GM18909 (cell line): ENCODE data around the gene LIPT1.
"Not testable (repeated sequence)": the region's sequence is repeated elsewhere in the genome, so short reads cannot be mapped to it uniquely, and the experiment has no call there.

ENCODE experiments used
- ATAC-seq: cut with Tn5 transposase; IDR thresholded peaks from one replicate; pipeline ENCODE4 v1.9.1; 2021; ENCODE audit warnings: mild to moderate bottlenecking; ENCODE audit not compliant: unreplicated experiment, poor library complexity

Gene LIPT1

DNA sequence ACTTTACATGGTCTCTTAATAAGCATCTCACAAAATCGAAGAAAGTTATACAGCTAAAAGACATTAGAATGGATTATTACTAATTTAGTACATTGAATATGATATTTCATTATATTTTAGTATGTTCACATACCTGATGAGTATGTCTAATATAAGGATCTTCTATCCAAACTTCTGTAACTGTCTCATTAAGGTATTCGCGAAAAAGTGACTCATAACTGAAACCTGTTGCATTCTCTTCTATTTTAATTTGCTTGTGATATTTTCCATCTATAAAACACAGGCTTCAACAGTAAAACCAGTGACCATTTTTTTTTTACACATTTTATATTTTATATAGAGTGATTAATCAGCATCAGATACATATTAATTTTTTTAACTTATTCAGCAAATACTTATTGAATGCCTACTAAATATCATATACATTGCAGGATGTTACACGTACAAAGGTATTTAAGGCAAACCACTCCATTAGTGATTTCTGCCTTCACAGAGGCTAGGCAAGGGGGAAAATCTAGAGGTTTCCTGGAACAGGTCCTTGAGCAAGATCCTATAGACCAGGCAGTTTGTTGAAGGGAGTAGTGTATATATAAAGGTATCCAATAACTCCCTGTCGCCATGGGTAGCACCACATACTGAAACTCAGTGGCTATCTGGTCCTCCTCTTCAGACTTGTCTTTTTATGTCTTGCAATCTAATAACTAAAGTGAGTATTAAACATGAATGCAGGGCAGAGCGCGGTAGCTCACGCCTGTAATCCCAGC is 16.8 kb downstream of the LIPT1 start:
- ATAC-seq = no peak

DNA sequence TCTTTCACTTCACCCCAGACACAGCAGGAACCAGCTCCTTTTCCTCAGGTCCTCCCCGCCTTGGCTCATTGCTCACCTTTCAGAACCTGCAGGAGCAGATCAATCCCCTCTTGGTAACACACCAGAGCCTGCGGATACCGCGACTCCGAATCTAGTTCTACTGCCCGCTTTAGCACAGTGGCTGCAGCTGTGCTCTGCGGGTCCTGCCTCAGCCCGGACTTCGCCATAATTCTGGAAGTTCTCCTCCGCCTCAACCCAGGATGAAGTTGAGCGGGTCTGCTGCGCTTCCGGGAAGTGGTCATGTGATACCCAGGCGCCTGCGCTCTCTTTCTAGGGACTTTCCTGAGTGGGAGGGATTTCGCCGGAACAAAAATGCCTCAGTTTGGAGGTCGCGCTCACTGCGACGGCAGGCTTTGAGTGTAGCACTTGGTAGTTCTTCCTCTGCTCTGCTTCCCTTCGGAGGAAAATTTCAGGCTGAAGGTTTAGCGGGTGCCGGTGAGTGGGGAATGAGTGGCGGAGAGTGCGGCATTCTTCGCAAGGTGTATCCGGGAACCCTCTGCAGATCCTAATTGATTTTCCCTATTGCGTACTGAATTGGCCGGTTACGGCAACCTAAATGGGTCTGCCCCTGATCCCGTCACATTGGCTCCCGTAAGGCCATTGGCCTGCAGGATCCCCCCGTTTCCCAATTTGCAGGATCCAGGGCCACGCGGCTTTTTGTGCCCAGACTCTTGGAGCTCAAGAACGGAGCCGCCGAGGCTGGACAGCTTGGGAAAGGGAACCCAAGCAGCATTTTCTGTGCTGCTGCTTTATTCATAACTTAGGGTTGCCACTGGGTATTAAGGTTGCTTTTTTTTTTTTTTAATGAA is 26.2 kb downstream of the LIPT1 start, which contains the start of the genes MITD1 and MRPL30:
TSS of gene MITD1 (minus strand) at position 304 of the 869 bp plus-strand sequence. CDS start at position 227, 77 bp downstream.
TSS of gene MRPL30 (plus strand) at position 430 of the 869 bp plus-strand sequence. CDS start 5,020 bp downstream, outside the sequence.
- peak; percentile 94 for ATAC-seq

DNA sequence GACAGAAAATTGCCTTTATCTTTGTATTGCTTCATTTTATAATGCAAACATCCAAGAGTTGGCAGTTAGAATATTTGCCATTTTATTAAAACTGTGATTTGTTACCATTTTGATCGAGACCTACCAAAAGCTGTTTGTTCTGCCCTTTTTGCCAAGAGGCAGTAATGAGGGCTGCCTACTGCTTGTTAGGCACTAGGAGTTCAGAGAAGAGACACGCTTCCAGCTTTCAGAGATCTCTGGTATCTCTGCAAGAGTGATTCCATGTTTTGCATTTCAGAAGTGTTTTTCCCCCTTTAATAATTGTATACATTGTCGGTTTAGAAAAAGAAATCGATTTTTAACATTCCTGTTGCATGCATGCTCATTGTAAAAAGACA is 26.8 kb downstream of the LIPT1 start:
- no peak for ATAC-seq

- ATAC-seq = no peak
Observed at GRCh38 chr2:99183025-99183424, 28.3 kb downstream of the LIPT1 start.

- no peak for ATAC-seq
Observed at GRCh38 chr2:99184811-99185210, 30.0 kb downstream of the LIPT1 start.

GRCh38 chr2:99187011-99187410 is 32.2 kb downstream of the LIPT1 start:
- no peak for ATAC-seq

- no peak for ATAC-seq
Observed at GRCh38 chr2:99188357-99188756, 33.6 kb downstream of the LIPT1 start.

DNA sequence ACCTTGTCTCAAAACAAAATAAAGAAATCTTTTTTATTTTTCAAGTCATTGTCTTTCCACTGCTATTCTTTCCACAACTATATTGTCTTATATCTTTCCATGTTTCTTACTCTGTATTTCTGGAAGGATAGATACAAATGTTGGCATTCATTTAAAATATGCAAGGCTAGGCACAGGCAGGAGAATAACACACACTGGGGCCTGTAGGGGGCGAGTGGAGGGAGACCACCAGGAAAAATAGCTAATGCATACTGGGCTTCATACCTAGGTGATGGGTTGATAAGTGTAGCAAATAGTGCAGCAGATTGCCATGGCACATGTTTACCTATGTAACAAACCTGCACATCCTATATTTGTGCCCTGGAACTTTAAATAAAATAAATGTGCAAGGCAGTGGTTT is 35.8 kb downstream of the LIPT1 start:
- no peak for ATAC-seq

GRCh38 chr2:99192364-99192763 is 37.6 kb downstream of the LIPT1 start:
- not testable (repeated sequence) for ATAC-seq

DNA sequence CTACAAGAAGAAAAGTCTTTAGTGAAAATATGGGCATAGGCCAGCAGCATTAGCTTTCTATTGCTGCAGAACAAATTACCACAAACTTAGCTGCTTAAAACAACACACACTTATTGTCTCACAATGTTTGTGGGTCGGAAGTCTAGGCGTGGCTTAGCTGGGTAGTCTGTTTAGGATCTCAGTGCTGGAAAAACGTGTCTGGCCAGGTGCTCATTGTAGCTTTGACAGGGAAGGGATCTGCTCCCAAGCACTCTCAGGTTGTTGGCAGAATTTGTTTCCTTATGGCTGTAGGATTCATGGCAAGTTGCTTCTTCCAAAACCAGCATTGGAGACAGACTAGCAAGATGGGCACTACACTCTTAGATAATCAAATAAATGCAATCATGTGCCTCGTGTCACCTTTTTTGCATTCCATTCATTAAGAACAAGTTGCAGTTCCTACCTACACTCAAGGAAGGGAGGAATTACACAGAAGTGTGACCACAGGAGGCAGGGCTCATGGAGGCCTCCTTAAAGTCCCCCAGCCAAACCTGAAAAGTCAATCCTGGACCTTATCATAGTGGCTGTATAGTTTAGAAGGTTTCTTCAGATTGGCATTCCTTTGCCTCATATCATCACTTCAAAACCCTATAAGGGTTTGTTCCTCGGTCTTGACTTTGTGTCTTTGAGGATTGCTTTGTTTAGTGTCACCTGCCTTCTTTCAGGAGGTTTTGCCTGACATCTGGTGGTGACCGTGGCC is 43.5 kb downstream of the LIPT1 start:
- ATAC-seq = no peak

GRCh38 chr2:99200076-99200800 is 45.5 kb downstream of the LIPT1 start:
- no peak for ATAC-seq

GRCh38 chr2:99201959-99202678 is 47.4 kb downstream of the LIPT1 start:
- ATAC-seq = no peak

DNA sequence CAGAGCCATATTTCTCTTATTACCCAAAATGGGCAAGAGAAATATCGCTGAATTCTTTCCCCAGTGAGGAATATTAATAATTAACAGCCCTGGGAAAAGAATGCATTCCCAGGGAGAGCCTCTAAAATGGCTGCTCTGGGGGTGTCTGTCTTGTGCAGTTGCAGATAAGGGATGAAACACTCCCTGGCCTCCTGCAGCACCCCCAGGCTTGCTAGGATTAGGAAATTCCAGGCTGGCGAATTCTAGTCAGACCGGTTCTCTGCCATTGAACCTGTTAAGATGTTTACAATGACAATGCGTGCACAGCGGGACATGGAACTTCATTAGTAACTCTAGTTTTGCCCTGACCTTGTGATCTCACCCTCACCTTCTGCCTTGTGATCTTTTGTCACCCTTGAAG is 50.7 kb downstream of the LIPT1 start:
- no peak for ATAC-seq
